Activated T-helper 2 cell treated with anti-CD3 and anti-CD28 coated beads, Interferon-gamma antibody, Interleukin-2, Interleukin-4, amounts not matched to agents 10 μg/mL and 5 μg/mL and 100 μg/mL, durations not matched to agents 14 hours and 24 hours and 36 hours (primary cell): ENCODE measurements around the gene COQ4. TPM values are rescaled to one million over a fixed set of nuclear protein-coding genes. Genes with fewer than 3 reads are reported as not detected.

Source experiments
- DNase-seq: peaks from one replicate; pipeline ENCODE4 v3.0.0; 2021; ENCODE audit warnings: low spot score
- H3K27ac Mint-ChIP-seq: one replicate; pipeline ENCODE4 v1.8.0; 2021; ENCODE audit warnings: mixed read lengths
- H3K27me3 Mint-ChIP-seq: one replicate; pipeline ENCODE4 v1.8.0; 2021; ENCODE audit warnings: low read depth, mixed read lengths
- H3K36me3 Mint-ChIP-seq: one replicate; pipeline ENCODE4 v1.8.0; 2021; ENCODE audit warnings: low read depth, mixed read lengths
- H3K4me1 Mint-ChIP-seq: one replicate; pipeline ENCODE4 v1.8.0; 2021; ENCODE audit warnings: low read depth, mixed read lengths
- H3K4me3 Mint-ChIP-seq: one replicate; pipeline ENCODE4 v1.8.0; 2021; ENCODE audit warnings: low read depth, mild to moderate bottlenecking, moderate library complexity, mixed read lengths
- H3K9me3 Mint-ChIP-seq: one replicate; pipeline ENCODE4 v1.8.0; 2021; ENCODE audit warnings: mixed read lengths
- intact Hi-C: fragments of 100-400 bp; cut with micrococcal nuclease; formaldehyde crosslinking; loops from one replicate; pipeline ENCODE4 v1.15.1; 2023
- total RNA-seq: library from RNA; stranded (reverse); gene quantifications from 2 replicates; pipeline ENCODE4 v1.2.3, GENCODE V29; 2022

The COQ4 gene
- total RNA-seq, 1 donor from 2014 or later, result 49.6 TPM

GRCh38 chr9:128288273-128289004 is 34.2 kb upstream of the COQ4 start:
- no peak for DNase-seq
- Mint-ChIP-seq H3K36me3 (no peaks in the 10 kb centered on the region), H3K9me3 (no peaks in the 10 kb centered on the region), H3K4me3 (no peak overlapping the region), H3K4me1 (no peaks in the 10 kb centered on the region), H3K27me3 (no peaks in the 10 kb centered on the region), H3K27ac (no peak overlapping the region)
- intact Hi-C loops, result no loop called here

GRCh38 chr9:128292009-128292408 is 30.6 kb upstream of the COQ4 start:
- Mint-ChIP-seq H3K9me3 (no peaks in the 10 kb centered on the region), H3K27ac (no peak overlapping the region), H3K4me3 (no peak overlapping the region), H3K36me3 (no peaks in the 10 kb centered on the region), H3K27me3 (no peaks in the 10 kb centered on the region), H3K4me1 (no peaks in the 10 kb centered on the region)
- no peak for DNase-seq
- intact Hi-C loops, result loop anchor here (10.0 kb wide), 1 partner anchor 123 kb away; no protein-coding TSS in a partner anchor

- no peak overlapping the region for H3K27ac Mint-ChIP-seq
- H3K4me3 Mint-ChIP-seq, result no peak overlapping the region
- H3K4me1 Mint-ChIP-seq, result no peaks in the 10 kb centered on the region
- intact Hi-C loops, result loop anchor here (10.0 kb wide), 1 partner anchor 122 kb away; no protein-coding TSS in a partner anchor
- no peaks in the 10 kb centered on the region for H3K9me3 Mint-ChIP-seq
- DNase-seq, result no peak
- H3K27me3 Mint-ChIP-seq, result no peaks in the 10 kb centered on the region
- no peaks in the 10 kb centered on the region for H3K36me3 Mint-ChIP-seq
Observed at GRCh38 chr9:128293091-128293490, 29.5 kb upstream of the COQ4 start.

- Mint-ChIP-seq H3K4me3 (no peak overlapping the region), H3K27ac (no peak overlapping the region), H3K36me3 (no peaks in the 10 kb centered on the region), H3K27me3 (no peaks in the 10 kb centered on the region), H3K4me1 (no peaks in the 10 kb centered on the region), H3K9me3 (no peaks in the 10 kb centered on the region)
- DNase-seq, result no peak
- intact Hi-C loops, result loop anchor here (10.0 kb wide), 1 partner anchor 121 kb away; no protein-coding TSS in a partner anchor
Observed at GRCh38 chr9:128294142-128294541, 28.5 kb upstream of the COQ4 start.

GRCh38 chr9:128296340-128297220 is 26.1 kb upstream of the COQ4 start:
- intact Hi-C loops, result loop anchor here (10.0 kb wide), 1 partner anchor 118 kb away; no protein-coding TSS in a partner anchor
- DNase-seq, result no peak
- Mint-ChIP-seq H3K9me3 (no peaks in the 10 kb centered on the region), H3K27ac (no peak overlapping the region), H3K4me1 (no peaks in the 10 kb centered on the region), H3K36me3 (no peaks in the 10 kb centered on the region), H3K4me3 (no peak overlapping the region), H3K27me3 (no peaks in the 10 kb centered on the region)

GRCh38 chr9:128297221-128297773 is 25.3 kb upstream of the COQ4 start:
- no peaks in the 10 kb centered on the region for H3K4me1 Mint-ChIP-seq
- no peak overlapping the region for H3K27ac Mint-ChIP-seq
- intact Hi-C loops, result loop anchor here (10.0 kb wide), 1 partner anchor 118 kb away; no protein-coding TSS in a partner anchor
- DNase-seq, result no peak
- H3K36me3 Mint-ChIP-seq, result no peaks in the 10 kb centered on the region
- H3K27me3 Mint-ChIP-seq, result no peaks in the 10 kb centered on the region
- H3K4me3 Mint-ChIP-seq, result no peak overlapping the region
- no peaks in the 10 kb centered on the region for H3K9me3 Mint-ChIP-seq

- Mint-ChIP-seq H3K27me3 (no peaks in the 10 kb centered on the region), H3K4me1 (no peaks in the 10 kb centered on the region)
- intact Hi-C loops, result loop anchor here (10.0 kb wide), 1 partner anchor 116 kb away; no protein-coding TSS in a partner anchor
Observed at GRCh38 chr9:128298535-128299482, 23.8 kb upstream of the COQ4 start.

GRCh38 chr9:128304136-128304970 is 18.3 kb upstream of the COQ4 start:
- no peak for DNase-seq
- Mint-ChIP-seq H3K36me3 (peaks cover 11% of the 10 kb centered on the region), H3K27ac (no peak overlapping the region), H3K9me3 (no peaks in the 10 kb centered on the region), H3K27me3 (no peaks in the 10 kb centered on the region), H3K4me3 (no peak overlapping the region), H3K4me1 (no peaks in the 10 kb centered on the region)
- intact Hi-C loops, result no loop called here

More at GRCh38 chr9:128298535-128299482, 23.8 kb upstream of the COQ4 start:
- Mint-ChIP-seq H3K27ac (no peak overlapping the region), H3K36me3 (no peaks in the 10 kb centered on the region), H3K4me3 (no peak overlapping the region), H3K9me3 (no peaks in the 10 kb centered on the region)
- DNase-seq, result no peak

- Mint-ChIP-seq H3K4me1 (no peaks in the 10 kb centered on the region), H3K4me3 (no peak overlapping the region), H3K27me3 (no peaks in the 10 kb centered on the region), H3K27ac (no peak overlapping the region), H3K9me3 (no peaks in the 10 kb centered on the region), H3K36me3 (peaks cover 17% of the 10 kb centered on the region)
- DNase-seq, result no peak
- intact Hi-C loops, result no loop called here
Observed at GRCh38 chr9:128304971-128305288, 17.7 kb upstream of the COQ4 start.

GRCh38 chr9:128309551-128309950 is 13.1 kb upstream of the COQ4 start:
- intact Hi-C loops, result no loop called here
- peaks cover 35% of the 10 kb centered on the region for H3K36me3 Mint-ChIP-seq

GRCh38 chr9:128310461-128310860 is 12.2 kb upstream of the COQ4 start:
- H3K36me3 Mint-ChIP-seq, result peaks cover 40% of the 10 kb centered on the region
- intact Hi-C loops, result no loop called here
- no peak overlapping the region for H3K4me3 Mint-ChIP-seq
- H3K27me3 Mint-ChIP-seq, result no peaks in the 10 kb centered on the region
- H3K27ac Mint-ChIP-seq, result no peak overlapping the region
- H3K9me3 Mint-ChIP-seq, result no peaks in the 10 kb centered on the region
- H3K4me1 Mint-ChIP-seq, result no peaks in the 10 kb centered on the region
- no peak for DNase-seq

More at GRCh38 chr9:128309551-128309950, 13.1 kb upstream of the COQ4 start:
- no peak overlapping the region for H3K4me3 Mint-ChIP-seq
- H3K27ac Mint-ChIP-seq, result no peak overlapping the region
- H3K9me3 Mint-ChIP-seq, result no peaks in the 10 kb centered on the region
- H3K4me1 Mint-ChIP-seq, result no peaks in the 10 kb centered on the region
- H3K27me3 Mint-ChIP-seq, result no peaks in the 10 kb centered on the region
- DNase-seq, result no peak
